CD4-positive, alpha-beta T cell treated with Interleukin-21 for 1 hour (primary cell): Measurements from ENCODE around the gene CYREN.
"Not testable (repeated sequence)": the region's sequence is repeated elsewhere in the genome, so short reads cannot be mapped to it uniquely, and the experiment has no call there.

Experiments
- DNase-seq: peaks from one replicate; pipeline ENCODE4 v3.0.0-alpha.2; 2020

Gene CYREN

DNA sequence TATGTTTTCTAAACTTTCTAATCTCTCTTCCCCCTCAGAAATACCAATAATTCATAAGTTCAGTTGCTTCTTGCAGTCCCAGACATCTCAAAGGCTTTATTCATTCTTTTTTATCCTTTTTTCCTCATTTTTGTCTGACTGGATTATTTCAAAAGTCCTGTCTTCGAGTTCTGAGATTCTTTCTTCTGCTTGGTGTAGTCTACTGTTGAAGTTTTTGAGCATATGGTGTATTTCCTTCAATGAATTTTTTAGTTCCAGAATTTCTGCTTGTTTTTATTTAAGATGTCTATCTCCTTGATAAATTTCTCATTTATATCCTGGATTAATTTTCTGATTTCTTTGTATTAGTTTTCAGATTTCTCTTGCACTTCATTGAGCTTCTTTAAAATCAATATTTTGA, 14.2 kb downstream of the CYREN start:
- DNase-seq: no peak

- no peak for DNase-seq
These were observed 15.8 kb downstream of the CYREN start for GRCh38 chr7:135154734-135155133.

GRCh38 chr7:135152442-135152841, 18.1 kb downstream of the CYREN start:
- DNase-seq: no peak

- DNase-seq: no peak
These were observed 19.0 kb downstream of the CYREN start for GRCh38 chr7:135151533-135151932.

GRCh38 chr7:135151132-135151531, 19.4 kb downstream of the CYREN start:
- no peak for DNase-seq

DNA sequence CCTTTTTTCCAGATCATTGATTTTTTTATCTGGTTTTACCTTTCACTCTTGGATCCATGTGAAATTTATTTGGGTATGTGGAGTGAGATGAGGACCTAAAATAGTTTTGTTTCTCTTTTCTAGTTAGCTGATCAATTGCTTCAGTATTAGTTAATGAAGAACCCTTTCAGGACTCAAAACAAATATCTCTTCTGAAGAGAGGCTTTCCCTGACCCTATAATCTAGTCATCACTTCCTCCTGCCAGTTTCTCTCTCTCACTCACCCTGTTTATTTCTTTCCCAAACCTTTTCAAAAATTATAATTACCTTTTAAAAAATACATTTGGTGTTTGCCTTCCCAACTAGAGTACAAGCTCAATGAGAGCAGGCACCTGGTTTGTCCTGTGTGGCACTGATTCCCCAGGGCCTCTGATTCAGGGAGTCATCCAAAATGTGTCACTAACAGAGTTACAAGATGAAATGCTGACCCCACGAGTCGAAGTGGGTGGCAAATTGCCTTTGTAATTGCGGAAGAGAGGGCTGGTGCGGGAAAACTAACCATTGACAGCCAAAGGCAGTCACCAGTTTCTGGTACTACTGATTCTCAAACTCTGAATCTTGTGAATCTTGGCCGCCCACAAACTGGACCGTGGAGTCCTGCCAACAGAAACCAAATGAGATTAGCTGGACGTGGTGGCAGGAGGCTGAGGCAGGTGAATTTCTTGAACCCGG, 20.3 kb downstream of the CYREN start:
- DNase-seq: no peak

- DNase-seq: peak; percentile 88
These were observed 22.4 kb downstream of the CYREN start, which contains the start of gene TMEM140 for GRCh38 chr7:135147899-135148721. Gene TMEM140 (plus strand): TSS chr7:135148072. CDS start chr7:135164442, 16,370 bp downstream.

- peak; percentile 73 for DNase-seq
These were observed 23.1 kb downstream of the CYREN start for GRCh38 chr7:135147341-135147898.

DNA sequence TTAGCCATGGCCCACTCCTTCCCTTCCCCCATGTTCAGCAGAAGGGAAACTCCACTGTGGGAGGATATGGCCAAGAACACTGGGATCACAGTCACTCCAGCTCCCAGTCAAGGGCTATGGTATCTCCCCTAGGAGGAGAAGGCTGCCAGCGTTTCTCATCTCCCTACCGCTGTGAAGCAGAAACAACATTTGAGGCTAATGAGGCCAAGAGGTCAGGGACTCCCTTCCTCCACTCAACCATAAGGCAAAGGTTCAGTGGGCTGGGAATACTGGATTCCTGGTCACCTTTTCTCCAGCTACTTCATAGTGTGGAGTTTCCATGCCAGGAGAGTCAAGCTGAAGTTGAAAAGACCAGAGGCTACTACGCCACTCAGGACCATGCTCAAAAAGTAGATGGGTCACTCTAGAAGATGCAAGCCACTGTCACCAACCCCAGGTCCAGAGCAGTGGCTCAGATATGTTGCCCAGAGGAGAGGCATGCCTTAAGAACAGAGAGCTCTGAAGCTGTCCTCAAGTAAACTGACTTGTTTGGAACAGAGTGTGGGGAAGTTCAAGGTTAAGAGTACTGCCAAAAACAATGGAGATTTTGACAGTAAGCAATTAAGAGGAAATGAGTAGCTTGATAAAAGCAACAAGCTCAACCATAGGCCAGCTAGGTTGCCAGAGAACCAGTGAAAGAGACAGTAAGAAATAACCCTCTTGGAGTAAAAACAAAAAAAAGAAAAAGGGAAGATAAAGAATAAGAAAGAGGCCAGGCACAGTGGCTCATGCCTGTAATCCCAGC, 26.4 kb downstream of the CYREN start:
- DNase-seq: no peak

DNA sequence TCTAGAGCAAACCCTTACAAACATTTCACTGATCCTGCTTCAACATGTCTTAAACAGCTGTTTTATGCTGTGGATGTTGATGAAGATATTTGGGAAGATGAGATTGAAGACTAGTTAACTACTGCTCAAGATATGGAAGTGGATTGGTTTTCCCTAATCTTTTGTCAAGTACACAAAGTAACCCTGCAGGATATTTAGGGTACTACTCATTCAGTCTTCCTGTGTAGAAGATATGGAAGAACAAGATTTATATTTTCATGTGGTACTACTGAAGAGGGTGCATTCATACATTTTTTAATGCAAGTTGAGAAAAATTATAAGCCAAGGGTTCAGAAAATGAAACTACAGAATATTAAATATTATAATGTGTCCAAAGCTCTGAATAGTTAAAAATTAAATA, 40.9 kb downstream of the CYREN start:
- DNase-seq: no peak

DNA sequence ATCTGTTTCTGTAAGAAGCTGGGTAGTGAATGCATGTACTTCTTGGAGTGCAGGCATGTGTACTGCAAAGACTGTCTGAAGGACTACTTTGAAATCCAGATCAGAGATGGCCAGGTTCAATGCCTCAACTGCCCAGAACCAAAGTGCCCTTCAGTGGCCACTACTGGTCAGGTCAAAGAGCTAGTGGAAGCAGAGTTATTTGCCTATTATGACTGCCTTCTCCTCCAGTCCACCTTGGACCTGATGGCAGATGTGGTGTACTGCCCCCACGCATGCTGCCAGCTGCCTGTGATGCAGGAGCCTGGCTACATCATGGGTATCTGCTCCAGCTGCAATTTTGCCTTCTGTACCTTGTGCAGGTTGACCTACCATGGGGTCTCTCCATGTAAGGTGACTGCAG, 41.6 kb downstream of the CYREN start:
- DNase-seq: no peak

- not testable (repeated sequence) for DNase-seq
These were observed 45.9 kb downstream of the CYREN start for GRCh38 chr7:135124631-135125030.

DNA sequence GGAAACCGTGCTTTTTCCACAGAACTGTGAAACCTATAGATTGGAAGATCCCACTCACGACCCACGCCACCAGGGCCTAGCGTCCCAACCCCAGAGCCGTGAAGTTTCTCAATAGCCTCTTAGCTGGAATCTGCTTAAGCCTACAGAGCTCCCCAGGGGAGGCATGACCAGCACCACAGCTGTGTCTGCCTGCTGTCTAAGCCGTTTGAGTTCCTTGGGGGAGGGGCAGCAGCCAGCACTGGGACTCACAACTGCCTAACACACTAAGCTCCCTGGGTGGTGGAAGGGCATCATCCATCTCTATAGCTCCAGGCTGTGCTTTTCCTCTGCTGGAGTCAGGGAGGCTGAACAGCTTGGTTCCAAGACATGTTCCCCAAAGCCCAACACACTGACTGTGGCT, 48.6 kb downstream of the CYREN start:
- no peak for DNase-seq

- no peak for DNase-seq
These were observed 53.4 kb downstream of the CYREN start for GRCh38 chr7:135117096-135117495.
